OCI-LY1 (cell line): Measurements from ENCODE around the gene ADGRG4.

Experiments used
- H2AFZ ChIP-seq: fragments of 200-600 bp; sonication (generic), shearing (Covaris generic); 2 replicates; pipeline ENCODE4 v1.6.0; 2014; ENCODE audit warnings: antibody characterized with exemption, mild to moderate bottlenecking, low read length
- H3F3A ChIP-seq: fragments of 200-600 bp; sonication (generic), shearing (Covaris generic); 2 replicates; pipeline ENCODE4 v1.6.0; 2014; ENCODE audit warnings: mild to moderate bottlenecking, antibody characterized with exemption, low read length, moderate library complexity; ENCODE audit not compliant: insufficient read depth
- H3K27ac ChIP-seq: fragments of 200-600 bp; sonication (generic); 2 replicates; pipeline ENCODE4 v1.5.1; 2014; ENCODE audit warnings: low read length, mixed run types, mild to moderate bottlenecking, low read depth; ENCODE audit not compliant: poor library complexity, severe bottlenecking
- H3K27me3 ChIP-seq: fragments of 200-600 bp; sonication (generic); 2 replicates; pipeline ENCODE4 v1.6.0; 2014; ENCODE audit warnings: antibody characterized with exemption, mild to moderate bottlenecking, low read length, moderate library complexity; ENCODE audit not compliant: insufficient read depth
- H3K36me3 ChIP-seq: fragments of 200-600 bp; sonication (generic); 2 replicates; pipeline ENCODE4 v1.6.1; 2014; ENCODE audit warnings: mild to moderate bottlenecking, antibody characterized with exemption, low read length, moderate library complexity, mixed read lengths; ENCODE audit not compliant: insufficient read depth
- H3K4me1 ChIP-seq: fragments of 200-600 bp; sonication (generic); 2 replicates; pipeline ENCODE4 v1.5.1; 2014; ENCODE audit warnings: mild to moderate bottlenecking, low read length, moderate library complexity; ENCODE audit not compliant: insufficient read depth, severe bottlenecking
- H3K4me2 ChIP-seq: fragments of 200-600 bp; sonication (generic), shearing (Covaris generic); 2 replicates; pipeline ENCODE4 v1.6.1; 2014; ENCODE audit warnings: low read length
- H3K4me3 ChIP-seq: fragments of 200-600 bp; sonication (generic); 2 replicates; pipeline ENCODE4 v1.5.1; 2014; ENCODE audit warnings: low read length, low read depth, mild to moderate bottlenecking, mixed read lengths; ENCODE audit not compliant: poor library complexity, severe bottlenecking
- H3K79me2 ChIP-seq: fragments of 200-600 bp; shearing (Covaris generic); 2 replicates; pipeline ENCODE4 v1.6.1; 2016; ENCODE audit warnings: mixed run types, low read length, mixed read lengths; ENCODE audit not compliant: insufficient read depth
- H3K9ac ChIP-seq: fragments of 200-600 bp; sonication (generic), shearing (Covaris generic); 2 replicates; pipeline ENCODE4 v1.6.1; 2014; ENCODE audit warnings: mild to moderate bottlenecking, low read length, mixed read lengths
- H3K9me2 ChIP-seq: fragments of 200-600 bp; sonication (generic), shearing (Covaris generic); 2 replicates; pipeline ENCODE4 v1.6.1; 2014; ENCODE audit warnings: low read depth, mild to moderate bottlenecking, low read length, mixed read lengths
- H3K9me3 ChIP-seq: fragments of 200-600 bp; shearing (Covaris generic); 2 replicates; pipeline ENCODE4 v1.6.1; 2014; ENCODE audit warnings: low read length, mixed read lengths
- H4K20me1 ChIP-seq: fragments of 200-600 bp; sonication (generic), shearing (Covaris generic); 2 replicates; pipeline ENCODE4 v1.6.0; 2016; ENCODE audit warnings: mild to moderate bottlenecking, low read length; ENCODE audit not compliant: insufficient read depth
- CTCF ChIP-seq: fragments of 200-600 bp; sonication (generic), shearing (Covaris generic); IDR thresholded peaks from 2 replicates; pipeline ENCODE4 v1.5.1; 2017; ENCODE audit warnings: mild to moderate bottlenecking, antibody characterized with exemption, low read length, moderate library complexity, mixed read lengths
- EZH2 ChIP-seq: fragments of 200-600 bp; sonication (generic), shearing (Covaris generic); IDR thresholded peaks from 2 replicates; pipeline ENCODE4 v1.8.0; 2017; ENCODE audit warnings: borderline replicate concordance, mixed run types, mild to moderate bottlenecking, antibody characterized with exemption, low read length, moderate library complexity, mixed read lengths

The ADGRG4 gene

DNA sequence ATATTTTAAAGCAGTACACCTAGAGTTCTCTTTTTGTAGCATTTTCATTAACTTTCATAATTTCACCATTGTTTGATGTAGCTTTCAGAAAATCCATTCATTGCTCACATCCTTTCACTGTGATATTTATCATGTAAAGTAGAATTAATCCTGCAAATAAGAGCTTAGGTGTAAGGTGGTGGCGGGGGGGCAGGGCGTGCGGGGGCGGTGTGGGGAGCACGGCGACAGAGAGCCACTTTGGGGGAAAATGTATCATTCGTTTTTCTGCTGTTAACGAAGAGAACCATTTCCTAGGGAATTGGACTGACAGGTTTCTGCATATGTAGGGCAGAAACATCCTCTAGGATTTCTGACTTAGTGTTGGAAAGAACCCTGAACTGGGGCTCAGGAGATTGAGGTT is 104.4 kb downstream of the ADGRG4 start:
- Histone ChIP-seq H3K36me3 (no peaks in the 10 kb centered on the region), H3F3A (no peaks in the 10 kb centered on the region), H3K9me3 (no peaks in the 10 kb centered on the region), H3K4me3 (no peak overlapping the region), H2AFZ (no peak overlapping the region), H4K20me1 (no peaks in the 10 kb centered on the region), H3K27me3 (no peaks in the 10 kb centered on the region), H3K9ac (no peak overlapping the region), H3K27ac (no peak overlapping the region), H3K4me1 (no peaks in the 10 kb centered on the region), H3K4me2 (no peak overlapping the region), H3K79me2 (no peaks in the 10 kb centered on the region), H3K9me2 (no peaks in the 10 kb centered on the region)
- TF ChIP-seq CTCF, result no peak
- no peak for TF ChIP-seq EZH2

GRCh38 chrX:136417806-136418205 is 117.0 kb downstream of the ADGRG4 start:
- H3K9me3 ChIP-seq, result no peaks in the 10 kb centered on the region
- H3K79me2 ChIP-seq, result no peaks in the 10 kb centered on the region
- TF ChIP-seq CTCF (no peak), EZH2 (no peak)
- H3K27ac ChIP-seq, result no peak overlapping the region
- no peaks in the 10 kb centered on the region for H3K36me3 ChIP-seq
- no peak overlapping the region for H3K9ac ChIP-seq
- H2AFZ ChIP-seq, result no peak overlapping the region
- H3F3A ChIP-seq, result no peaks in the 10 kb centered on the region
- no peak overlapping the region for H3K4me3 ChIP-seq
- no peaks in the 10 kb centered on the region for H4K20me1 ChIP-seq
- no peaks in the 10 kb centered on the region for H3K27me3 ChIP-seq
- H3K4me2 ChIP-seq, result no peak overlapping the region
- H3K9me2 ChIP-seq, result no peaks in the 10 kb centered on the region
- H3K4me1 ChIP-seq, result no peaks in the 10 kb centered on the region

GRCh38 chrX:136421338-136421737 is 120.6 kb downstream of the ADGRG4 start:
- no peaks in the 10 kb centered on the region for H3K79me2 ChIP-seq
- H3K27ac ChIP-seq, result no peak overlapping the region
- no peak overlapping the region for H3K4me3 ChIP-seq
- no peaks in the 10 kb centered on the region for H3K9me2 ChIP-seq
- H3K9me3 ChIP-seq, result no peaks in the 10 kb centered on the region
- no peaks in the 10 kb centered on the region for H4K20me1 ChIP-seq
- no peak overlapping the region for H3K9ac ChIP-seq
- H3K27me3 ChIP-seq, result no peaks in the 10 kb centered on the region
- H2AFZ ChIP-seq, result no peak overlapping the region
- H3K4me1 ChIP-seq, result no peaks in the 10 kb centered on the region
- no peak overlapping the region for H3K4me2 ChIP-seq
- H3K36me3 ChIP-seq, result no peaks in the 10 kb centered on the region
- TF ChIP-seq EZH2, result no peak
- no peak for TF ChIP-seq CTCF
- H3F3A ChIP-seq, result no peaks in the 10 kb centered on the region
